Prostate gland (tissue), 2 donors: ENCODE results near the gene CHST13. TPM values are rescaled to one million over a fixed set of nuclear protein-coding genes. Genes with fewer than 3 reads are reported as not detected.

Experiments
- DNase-seq: peaks from one replicate; pipeline ENCODE4 v3.0.0-alpha.2; 2019; ENCODE audit warnings: low spot score
- H3K27ac ChIP-seq, 2 donors: fragments of 200-600 bp; sonication (generic); 2 replicates each; pipeline ENCODE4 v1.5.1; 2017 to 2019
- H3K27me3 ChIP-seq: fragments of 200-600 bp; sonication (generic); replicated peaks from 2 replicates; pipeline ENCODE4 v1.5.1; 2019; ENCODE audit not compliant: insufficient read depth
- H3K36me3 ChIP-seq, 2 donors: fragments of 200-600 bp; sonication (generic); 1 replicate in 1 of 2; 2 replicates in 1 of 2; pipeline versions ENCODE4 v1.5.1 to v1.8.1; 2017 to 2019
- H3K4me1 ChIP-seq: fragments of 200-600 bp; sonication (generic); replicated peaks from 2 replicates; pipeline ENCODE4 v1.5.1; 2019
- H3K4me3 ChIP-seq, 2 donors: fragments of 200-600 bp; sonication (generic); 2 replicates each; pipeline ENCODE4 v1.5.1; 2017 to 2019
- H3K9me3 ChIP-seq: fragments of 200-600 bp; sonication (generic); 2 replicates; pipeline ENCODE4 v1.5.1; 2017
- CTCF ChIP-seq, 4 experiments: fragments of 200-600 bp in 2 of 4; fragments of 450-650 bp in 2 of 4; sonication (generic) in 2 of 4; IDR thresholded peaks; 1 replicate in 3 of 4; 2 replicates in 1 of 4; pipeline ENCODE4 v1.5.1; 2016 to 2019; ENCODE audit warnings: antibody characterized with exemption in 4 of 4, mild to moderate bottlenecking in 2 of 4, moderate library complexity in 2 of 4
- POLR2A ChIP-seq: fragments of 450-650 bp; IDR thresholded peaks from one replicate; pipeline ENCODE4 v1.6.1; 2016; ENCODE audit warnings: antibody characterized with exemption, mild to moderate bottlenecking
- POLR2AphosphoS5 ChIP-seq: sonication (generic); formaldehyde crosslinking; IDR thresholded peaks from one replicate; pipeline ENCODE4 v1.6.1; 2017; ENCODE audit warnings: antibody characterized with exemption
- WGBS: methylation state at CpG from one replicate; pipeline ENCODE4 v1.1.5; 2018; 5-methylcytosine and 5-hydroxymethylcytosine counted together
- intact Hi-C: fragments of 100-400 bp; cut with DNase I; formaldehyde crosslinking; loops from one replicate; pipeline ENCODE4 v1.14.2; 2022
- total RNA-seq, 2 donors: library from RNA; depleted of rRNA; stranded (reverse); fragments of >200 nt; gene quantifications; one replicate each; pipeline ENCODE4 v1.1.0, GENCODE V29; 2016

CHST13 gene
- total RNA-seq, 2 donors from 2014 or later: 6.9 TPM; not detected in 1

GRCh38 chr3:126541628-126542339 is 17.8 kb downstream of the CHST13 start:
- peaks cover 16% of the 10 kb centered on the region for H3K27me3 ChIP-seq
- TF ChIP-seq POLR2A (no peak), POLR2AphosphoS5 (no peak), CTCF (IDR thresholded peaks at IDR 0.05) (no peak)
- 44% methylated on average over 78 of the region's 101 CpGs for WGBS

GRCh38 chr3:126542340-126543241 is 18.6 kb downstream of the CHST13 start:
- Histone ChIP-seq H3K27me3 (peaks cover 16% of the 10 kb centered on the region), H3K4me3 (no peak overlapping the region), H3K9me3 (no peaks in the 10 kb centered on the region), H3K4me1 (no peaks in the 10 kb centered on the region), H3K27ac (no peak overlapping the region), H3K36me3 (no peaks in the 10 kb centered on the region)
- intact Hi-C loops: no loop called here
- 78% methylated on average over 37 of the region's 57 CpGs for WGBS
- DNase-seq: no peak
- no peak for TF ChIP-seq POLR2AphosphoS5
- no peak for TF ChIP-seq CTCF (IDR thresholded peaks at IDR 0.05)
- no peak for TF ChIP-seq POLR2A

More at GRCh38 chr3:126541628-126542339, 17.8 kb downstream of the CHST13 start:
- Histone ChIP-seq H3K4me1 (no peaks in the 10 kb centered on the region), H3K4me3 (no peak overlapping the region), H3K36me3 (no peaks in the 10 kb centered on the region), H3K27ac (no peak overlapping the region), H3K9me3 (no peaks in the 10 kb centered on the region)
- no peak for DNase-seq
- intact Hi-C loops: no loop called here

- H3K27me3 ChIP-seq: peaks cover 16% of the 10 kb centered on the region
- WGBS: 91% methylated on average over 2 of the region's 2 CpGs
- no peaks in the 10 kb centered on the region for H3K9me3 ChIP-seq
- DNase-seq: no peak
- no peaks in the 10 kb centered on the region for H3K4me1 ChIP-seq
- intact Hi-C loops: no loop called here
- no peak for TF ChIP-seq POLR2AphosphoS5
- TF ChIP-seq CTCF (IDR thresholded peaks at IDR 0.05): no peak
- no peak for TF ChIP-seq POLR2A
- no peak overlapping the region for H3K4me3 ChIP-seq
- no peak overlapping the region for H3K27ac ChIP-seq
- H3K36me3 ChIP-seq: no peaks in the 10 kb centered on the region
Observed at GRCh38 chr3:126543457-126544061, 19.6 kb downstream of the CHST13 start.

GRCh38 chr3:126544596-126545281 is 20.8 kb downstream of the CHST13 start:
- DNase-seq: no peak
- Histone ChIP-seq H3K27me3 (peaks cover 16% of the 10 kb centered on the region), H3K27ac (no peak overlapping the region), H3K4me1 (no peaks in the 10 kb centered on the region), H3K9me3 (no peaks in the 10 kb centered on the region), H3K4me3 (no peak overlapping the region), H3K36me3 (no peaks in the 10 kb centered on the region)
- WGBS: 76% methylated on average over 7 of the region's 7 CpGs
- no peak for TF ChIP-seq POLR2A
- no peak for TF ChIP-seq CTCF (IDR thresholded peaks at IDR 0.05)
- TF ChIP-seq POLR2AphosphoS5: no peak
- intact Hi-C loops: no loop called here
